Adrenal gland (tissue), 5 donors: ENCODE measurements around the gene ARHGEF37.

Experiments used
- POLR2A ChIP-seq, 2 donors: fragments of 450-650 bp; IDR thresholded peaks; one replicate each; pipeline ENCODE4 v1.6.1; 2017; ENCODE audit warnings: antibody characterized with exemption in 2 of 2, mild to moderate bottlenecking in 2 of 2, moderate library complexity in 1 of 2
- TF ChIP-seq, protein P1 (sequence below), 6 experiments: fragments of 450-650 bp in 4 of 6; fragments of 200-600 bp in 2 of 6; sonication (generic) in 1 of 6; IDR thresholded peaks; 1 replicate in 5 of 6; 2 replicates in 1 of 6; pipeline versions ENCODE4 v1.5.1 to v1.8.0; 2016 to 2021; ENCODE audit warnings: antibody characterized with exemption in 6 of 6, mild to moderate bottlenecking in 2 of 6, moderate library complexity in 1 of 6
- donor health status: DM: no; HTN: no; CAD: no.

DNA sequence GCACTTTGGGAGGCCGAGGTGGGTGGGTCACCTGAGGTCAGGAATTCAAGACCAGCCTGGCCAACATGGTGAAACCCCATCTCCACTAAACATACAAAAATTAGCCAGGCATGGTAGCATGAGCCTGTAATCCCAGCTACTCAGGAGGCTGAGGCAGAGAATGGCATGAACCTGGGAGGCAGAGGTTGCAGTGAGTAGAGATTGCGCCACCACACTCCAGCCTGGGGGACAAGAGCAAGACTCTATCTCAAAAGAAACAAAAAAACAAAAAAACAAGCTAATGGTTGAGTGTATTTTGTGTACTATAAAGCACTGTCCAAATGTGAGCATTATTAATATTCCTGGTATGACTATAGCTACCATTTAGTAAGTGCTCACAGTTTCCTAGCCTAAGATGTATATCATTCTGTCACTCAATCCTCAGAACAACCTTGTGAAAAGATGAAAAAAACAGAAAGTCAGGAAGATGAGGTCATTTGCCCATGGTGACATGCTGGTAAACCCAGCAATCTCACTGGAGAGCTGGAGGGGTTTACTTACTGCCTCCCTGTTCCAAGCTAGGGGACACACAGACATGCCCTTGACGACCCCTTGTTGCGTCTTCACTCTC lies 27.7 kb downstream of the ARHGEF37 start:
- TF ChIP-seq POLR2A (IDR thresholded peaks at IDR 0.05): no peak
- TF ChIP-seq, protein P1, sequence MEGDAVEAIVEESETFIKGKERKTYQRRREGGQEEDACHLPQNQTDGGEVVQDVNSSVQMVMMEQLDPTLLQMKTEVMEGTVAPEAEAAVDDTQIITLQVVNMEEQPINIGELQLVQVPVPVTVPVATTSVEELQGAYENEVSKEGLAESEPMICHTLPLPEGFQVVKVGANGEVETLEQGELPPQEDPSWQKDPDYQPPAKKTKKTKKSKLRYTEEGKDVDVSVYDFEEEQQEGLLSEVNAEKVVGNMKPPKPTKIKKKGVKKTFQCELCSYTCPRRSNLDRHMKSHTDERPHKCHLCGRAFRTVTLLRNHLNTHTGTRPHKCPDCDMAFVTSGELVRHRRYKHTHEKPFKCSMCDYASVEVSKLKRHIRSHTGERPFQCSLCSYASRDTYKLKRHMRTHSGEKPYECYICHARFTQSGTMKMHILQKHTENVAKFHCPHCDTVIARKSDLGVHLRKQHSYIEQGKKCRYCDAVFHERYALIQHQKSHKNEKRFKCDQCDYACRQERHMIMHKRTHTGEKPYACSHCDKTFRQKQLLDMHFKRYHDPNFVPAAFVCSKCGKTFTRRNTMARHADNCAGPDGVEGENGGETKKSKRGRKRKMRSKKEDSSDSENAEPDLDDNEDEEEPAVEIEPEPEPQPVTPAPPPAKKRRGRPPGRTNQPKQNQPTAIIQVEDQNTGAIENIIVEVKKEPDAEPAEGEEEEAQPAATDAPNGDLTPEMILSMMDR (IDR thresholded peaks at IDR 0.05): no peak
